GM12864 (cell line): ENCODE measurements around the gene ADGRG1.
"Not testable (repeated sequence)": the region's sequence is repeated elsewhere in the genome, so short reads cannot be mapped to it uniquely, and the experiment has no call there.

Source experiments
- DNase-seq: peaks from one replicate; pipeline ENCODE4 v3.0.0-alpha.2; 2011; ENCODE audit warnings: low read depth
- H3K4me3 ChIP-seq: 2 replicates; pipeline ENCODE4 v1.5.1; 2011; ENCODE audit warnings: mild to moderate bottlenecking, low read depth, low read length, control low read depth
- TF ChIP-seq, protein P1 (sequence below): IDR thresholded peaks from 2 replicates; pipeline ENCODE4 v1.5.1; 2011; ENCODE audit warnings: low read depth, mild to moderate bottlenecking, moderate library complexity, low read length, control low read depth, inconsistent platforms; ENCODE audit errors: missing control alignments

ADGRG1 gene

DNA sequence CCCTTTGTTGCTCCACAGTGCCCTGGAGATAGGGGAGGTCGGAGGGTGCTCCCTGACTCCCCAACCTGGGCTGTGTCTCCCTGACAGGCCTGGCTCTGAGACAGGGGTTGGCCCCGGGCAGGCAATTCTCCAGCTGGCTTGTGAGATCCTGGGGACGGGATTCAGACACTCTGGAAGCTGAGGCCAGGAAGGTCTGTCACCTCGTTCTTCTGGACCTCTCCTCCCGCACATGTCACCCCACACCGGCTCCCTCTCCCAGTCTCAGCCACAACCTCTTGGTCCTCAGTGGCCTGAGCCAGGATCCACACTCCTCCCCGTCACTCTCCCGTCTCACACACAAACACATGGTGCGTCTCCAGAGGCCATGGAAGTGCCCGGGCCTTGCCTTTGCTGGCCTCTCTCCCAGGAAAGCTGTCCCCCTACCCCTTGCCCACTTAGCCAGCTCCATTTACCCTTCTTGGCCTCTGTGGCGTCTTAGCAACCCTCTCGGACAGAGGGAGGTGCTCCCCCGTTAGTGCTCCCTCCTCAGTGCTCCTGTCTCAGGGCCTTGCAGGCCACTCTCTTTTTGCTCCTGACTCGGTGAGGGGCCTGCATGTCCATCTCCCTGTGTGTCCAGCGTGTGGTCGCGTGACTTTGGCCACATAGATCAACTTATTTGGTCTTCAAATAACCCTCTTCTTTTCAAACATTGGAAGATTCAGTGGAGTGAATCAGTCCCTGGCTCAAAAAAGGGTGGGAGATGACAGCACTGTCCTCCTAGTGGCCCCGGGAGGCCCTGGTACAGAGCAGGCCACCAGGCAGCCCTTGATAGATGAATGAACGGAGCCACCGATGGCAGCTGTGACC lies 40.4 kb downstream of the ADGRG1 start:
- TF ChIP-seq, protein P1, sequence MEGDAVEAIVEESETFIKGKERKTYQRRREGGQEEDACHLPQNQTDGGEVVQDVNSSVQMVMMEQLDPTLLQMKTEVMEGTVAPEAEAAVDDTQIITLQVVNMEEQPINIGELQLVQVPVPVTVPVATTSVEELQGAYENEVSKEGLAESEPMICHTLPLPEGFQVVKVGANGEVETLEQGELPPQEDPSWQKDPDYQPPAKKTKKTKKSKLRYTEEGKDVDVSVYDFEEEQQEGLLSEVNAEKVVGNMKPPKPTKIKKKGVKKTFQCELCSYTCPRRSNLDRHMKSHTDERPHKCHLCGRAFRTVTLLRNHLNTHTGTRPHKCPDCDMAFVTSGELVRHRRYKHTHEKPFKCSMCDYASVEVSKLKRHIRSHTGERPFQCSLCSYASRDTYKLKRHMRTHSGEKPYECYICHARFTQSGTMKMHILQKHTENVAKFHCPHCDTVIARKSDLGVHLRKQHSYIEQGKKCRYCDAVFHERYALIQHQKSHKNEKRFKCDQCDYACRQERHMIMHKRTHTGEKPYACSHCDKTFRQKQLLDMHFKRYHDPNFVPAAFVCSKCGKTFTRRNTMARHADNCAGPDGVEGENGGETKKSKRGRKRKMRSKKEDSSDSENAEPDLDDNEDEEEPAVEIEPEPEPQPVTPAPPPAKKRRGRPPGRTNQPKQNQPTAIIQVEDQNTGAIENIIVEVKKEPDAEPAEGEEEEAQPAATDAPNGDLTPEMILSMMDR = no peak
- no peak for DNase-seq
- no peak overlapping the region for H3K4me3 ChIP-seq

DNA sequence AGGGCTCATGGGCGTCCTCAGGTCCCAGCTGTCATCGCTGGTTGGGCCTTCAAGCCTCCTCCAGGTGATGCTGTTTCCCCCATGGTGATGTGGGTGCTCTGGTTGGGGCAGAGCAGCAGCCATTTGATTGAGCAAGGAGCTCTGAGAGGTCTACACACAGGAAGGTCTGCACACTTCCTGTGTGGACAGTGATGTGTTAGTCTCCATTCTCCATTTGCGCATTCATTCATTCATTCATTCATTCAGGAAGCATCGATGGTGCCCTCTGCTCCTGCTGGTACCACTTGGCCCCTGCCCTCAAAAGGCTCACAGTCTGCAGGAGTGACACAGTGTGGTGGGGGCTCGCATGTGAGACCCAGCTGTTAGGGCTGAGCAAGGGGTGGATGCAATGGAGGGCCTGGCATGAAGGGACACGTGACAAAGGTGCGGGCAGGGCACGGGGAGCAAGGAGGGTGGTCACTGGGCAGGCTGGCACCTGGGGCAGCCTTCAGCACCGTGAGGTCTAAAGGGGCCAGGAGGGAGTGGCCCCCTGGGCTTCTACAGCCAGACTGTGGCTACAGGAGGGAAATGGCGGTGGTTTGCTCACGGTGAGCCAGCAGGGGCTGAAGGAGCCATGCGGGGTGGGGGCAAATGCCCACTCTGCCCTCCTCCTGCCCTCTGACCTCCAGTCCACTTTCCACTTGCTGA lies 41.2 kb downstream of the ADGRG1 start:
- no peak for DNase-seq
- TF ChIP-seq, protein P1 = no peak
- H3K4me3 ChIP-seq = no peak overlapping the region

DNA sequence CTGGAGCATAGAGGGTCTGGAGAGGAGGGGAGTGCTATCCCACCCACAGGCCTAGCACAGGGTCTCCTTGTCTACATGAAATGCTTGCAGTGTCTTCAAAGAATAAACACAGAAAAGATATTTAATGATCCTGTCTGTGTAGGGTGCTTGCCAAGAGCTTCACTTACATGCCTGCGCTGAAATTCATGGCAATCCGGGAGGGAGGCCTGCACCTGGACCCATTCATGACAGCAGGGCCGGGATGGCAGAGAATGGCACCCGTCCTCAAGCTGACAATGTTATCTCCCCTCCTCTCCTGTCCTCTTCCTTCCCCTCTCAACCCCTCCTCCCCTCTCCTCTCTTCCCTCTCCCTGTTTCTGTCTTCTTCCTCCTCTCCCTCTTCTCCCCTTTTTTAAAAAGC lies 41.8 kb downstream of the ADGRG1 start:
- DNase-seq = no peak
- TF ChIP-seq, protein P1 = no peak
- H3K4me3 ChIP-seq = no peak overlapping the region

DNA sequence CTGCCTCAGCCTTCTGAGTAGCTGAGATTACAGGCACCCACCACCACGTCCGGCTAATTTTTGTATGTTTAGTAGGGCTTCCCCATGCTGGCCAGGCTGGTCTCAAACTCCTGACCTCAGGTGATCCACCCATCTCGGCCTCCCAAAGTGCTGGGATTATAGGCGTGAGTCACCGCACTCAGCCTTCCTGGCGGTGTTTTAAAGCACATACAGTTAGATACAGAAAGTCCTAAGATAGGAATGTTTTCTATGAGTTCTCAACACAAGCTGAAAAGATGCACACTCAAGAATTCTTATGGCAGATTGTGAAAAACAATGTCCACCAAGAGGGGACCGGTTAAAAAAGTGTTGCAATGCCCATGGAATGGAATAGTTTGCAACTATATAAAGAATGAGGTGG lies 43.0 kb downstream of the ADGRG1 start:
- not testable (repeated sequence) for H3K4me3 ChIP-seq, DNase-seq

DNA sequence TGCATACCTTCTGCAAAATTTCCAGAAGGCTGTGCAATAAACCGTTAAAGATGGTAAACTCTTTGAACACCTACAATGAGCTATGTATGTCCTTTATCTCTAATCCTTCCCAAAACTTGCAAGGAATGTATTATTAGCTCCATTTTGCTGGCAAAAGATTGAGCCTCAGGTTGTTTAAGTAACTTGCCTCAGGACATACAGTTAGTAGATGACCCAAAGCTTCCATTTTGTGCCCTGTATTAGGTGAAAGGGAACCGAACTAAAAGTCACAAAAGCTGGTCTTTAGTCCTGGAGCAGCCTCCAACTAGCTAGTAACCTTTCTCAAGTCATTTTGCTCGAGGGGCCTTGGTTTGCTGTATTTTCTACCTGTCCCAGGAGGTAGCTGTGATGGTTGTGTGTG lies 44.0 kb downstream of the ADGRG1 start:
- no peak for DNase-seq
- TF ChIP-seq, protein P1 = no peak

DNA sequence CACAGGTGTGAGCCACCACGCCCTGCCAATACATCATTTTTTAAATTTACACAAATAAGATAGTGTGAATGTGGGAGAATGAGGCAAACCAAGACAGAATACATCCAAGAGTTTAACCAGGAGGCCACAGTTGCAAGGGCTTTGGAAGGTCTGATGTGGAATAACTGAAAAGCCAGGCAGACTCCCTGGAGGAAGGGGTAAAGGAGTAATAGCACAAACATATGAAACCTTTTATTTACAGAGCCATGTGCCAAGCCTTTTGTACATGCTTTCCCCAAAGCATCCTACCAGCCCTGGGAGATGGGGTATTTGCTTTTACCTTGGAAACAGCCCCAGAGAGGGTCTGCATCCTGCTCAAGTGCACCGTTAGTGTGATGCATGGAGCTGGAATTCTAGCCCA lies 44.4 kb downstream of the ADGRG1 start:
- DNase-seq = no peak
- TF ChIP-seq, protein P1 = no peak
- H3K4me3 ChIP-seq = no peak overlapping the region

More for the DNA sequence above, 44.0 kb downstream of the ADGRG1 start:
- no peak overlapping the region for H3K4me3 ChIP-seq

DNA sequence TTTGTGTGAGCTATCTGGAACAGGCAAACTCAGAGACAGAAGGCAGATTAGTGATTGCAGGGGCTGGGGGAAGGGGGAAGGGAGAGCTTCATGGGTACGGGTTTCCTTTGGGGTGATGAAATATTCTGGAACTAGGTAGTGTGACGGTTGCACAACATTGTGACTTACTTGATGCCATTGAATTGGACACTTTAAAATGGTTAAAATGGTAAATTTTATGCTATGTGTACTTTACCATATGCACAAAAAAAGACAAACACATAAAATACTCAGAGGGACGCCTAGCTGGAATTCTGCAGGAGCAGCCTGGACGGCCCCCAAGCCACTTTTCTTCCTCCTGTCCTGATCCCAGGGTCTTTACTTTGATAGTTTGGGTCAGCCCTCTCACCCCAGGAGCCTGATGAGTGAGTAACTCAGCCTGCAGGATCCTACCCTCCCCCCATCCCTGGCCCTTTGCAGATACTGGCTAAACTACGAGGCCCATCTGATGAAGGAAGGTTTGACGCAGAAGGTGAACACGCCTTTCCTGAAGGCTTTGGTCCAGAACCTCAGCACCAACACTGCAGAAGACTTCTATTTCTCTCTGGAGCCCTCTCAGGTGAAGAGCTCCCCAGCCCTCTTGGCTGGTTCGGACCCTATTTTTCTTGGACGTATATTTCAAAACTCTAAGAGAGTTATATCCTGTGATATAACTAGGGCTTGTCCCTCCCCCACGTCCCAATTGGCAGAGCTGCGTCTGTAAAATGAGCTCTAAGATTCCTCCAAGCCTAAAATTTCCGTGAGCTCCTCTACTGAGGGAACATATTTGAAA lies 47.5 kb downstream of the ADGRG1 start:
- no peak for DNase-seq
- TF ChIP-seq, protein P1 = no peak
- H3K4me3 ChIP-seq = no peak overlapping the region
